ENCODE data around the gene BAIAP2L1. TPM values are rescaled to one million over a fixed set of nuclear protein-coding genes. Genes with fewer than 3 reads are reported as not detected.
A peak's percentile ranks its signal among the peaks of the same experiment; 100 is the strongest.

The BAIAP2L1 gene
- total and polyA plus RNA-seq, 2 experiments from 2014 or later = 24.1 to 38.3 TPM

- DNase-seq (ENCODE audit: low spot score) (no peak), ATAC-seq (no peak)
- H3K36me3 ChIP-seq (ENCODE audit: insufficient read depth) = no peaks in the 10 kb centered on the region
- Mint-ChIP-seq H3K36me3 (ENCODE audit: low read depth) (peaks cover 20% of the 10 kb centered on the region), H3K27ac (peak overlapping the region; percentile 66; the same call in 1 of the 2 replicates), H3K4me3 (peak overlapping the region; percentile 77), H3K27me3 (ENCODE audit: insufficient read depth, low read depth, poor library complexity) (peaks cover 10% of the 10 kb centered on the region), H3K9me3 (peaks cover 12% of the 10 kb centered on the region), H3K4me1 (peaks cover 27% of the 10 kb centered on the region)
- H3K4me1 ChIP-seq (ENCODE audit: insufficient read depth) = peaks cover 23% of the 10 kb centered on the region
- TF ChIP-seq NANOG (IDR thresholded peaks at IDR 0.05; ENCODE audit: borderline replicate concordance) (no peak), CTCF (conservative IDR thresholded peaks at IDR 0.05; ENCODE audit: low read depth in 2 of 2) (no peak), STAT1 (IDR thresholded peaks at IDR 0.05; ENCODE audit: unreplicated experiment) (no peak), ZNF331 (CRISPR knock-in tag; IDR thresholded peaks at IDR 0.05; ENCODE audit: low read depth) (no peak), REST (IDR thresholded peaks at IDR 0.05; ENCODE audit: unreplicated experiment) (no peak), ZNF114 (CRISPR knock-in tag; IDR thresholded peaks at IDR 0.05) (no peak), POLR2AphosphoS5 (IDR thresholded peaks at IDR 0.05; ENCODE audit: low read depth) (no peak), CREB1 (CRISPR knock-in tag; IDR thresholded peaks at IDR 0.05; ENCODE audit: low read depth) (no peak), ZNF462 (CRISPR knock-in tag; IDR thresholded peaks at IDR 0.05) (no peak), EZH2 (IDR thresholded peaks at IDR 0.05; ENCODE audit: low read depth, unreplicated experiment) (no peak)
- TF ChIP-seq, protein P1, sequence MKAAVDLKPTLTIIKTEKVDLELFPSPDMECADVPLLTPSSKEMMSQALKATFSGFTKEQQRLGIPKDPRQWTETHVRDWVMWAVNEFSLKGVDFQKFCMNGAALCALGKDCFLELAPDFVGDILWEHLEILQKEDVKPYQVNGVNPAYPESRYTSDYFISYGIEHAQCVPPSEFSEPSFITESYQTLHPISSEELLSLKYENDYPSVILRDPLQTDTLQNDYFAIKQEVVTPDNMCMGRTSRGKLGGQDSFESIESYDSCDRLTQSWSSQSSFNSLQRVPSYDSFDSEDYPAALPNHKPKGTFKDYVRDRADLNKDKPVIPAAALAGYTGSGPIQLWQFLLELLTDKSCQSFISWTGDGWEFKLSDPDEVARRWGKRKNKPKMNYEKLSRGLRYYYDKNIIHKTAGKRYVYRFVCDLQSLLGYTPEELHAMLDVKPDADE (IDR thresholded peaks at IDR 0.05) = no peak
- no peak overlapping the region for H2AFZ ChIP-seq
- peaks cover 57% of the 10 kb centered on the region for H3K79me2 ChIP-seq (replicated peaks; ENCODE audit: insufficient read depth)
- H3F3A ChIP-seq (replicated peaks; ENCODE audit: low read depth) = 0 out of 2 replicates have a peak, but pooled peaks cover 2% of the 10 kb centered on the region
- H3K4me2 ChIP-seq = peak overlapping the region; percentile 80
- H3K9me2 ChIP-seq (ENCODE audit: insufficient read depth) = no peaks in the 10 kb centered on the region
- no peaks in the 10 kb centered on the region for H3K27me3 ChIP-seq (ENCODE audit: insufficient read depth)
- peaks cover 32% of the 10 kb centered on the region for H4K20me1 ChIP-seq (replicated peaks; ENCODE audit: insufficient read depth)
- peak overlapping the region; percentile 61 for H3K4me3 ChIP-seq
- peak overlapping the region; percentile 95 for H3K27ac ChIP-seq (ENCODE audit: low read depth)
Observed at GRCh38 chr7:98399462-98399861, 1.4 kb downstream of the BAIAP2L1 start.

Measured in GM23338 (cell line).